ENCODE data around the gene LHB.
"Not testable (repeated sequence)": the region's sequence is repeated elsewhere in the genome, so short reads cannot be mapped to it uniquely, and the experiment has no call there.

The LHB gene

DNA sequence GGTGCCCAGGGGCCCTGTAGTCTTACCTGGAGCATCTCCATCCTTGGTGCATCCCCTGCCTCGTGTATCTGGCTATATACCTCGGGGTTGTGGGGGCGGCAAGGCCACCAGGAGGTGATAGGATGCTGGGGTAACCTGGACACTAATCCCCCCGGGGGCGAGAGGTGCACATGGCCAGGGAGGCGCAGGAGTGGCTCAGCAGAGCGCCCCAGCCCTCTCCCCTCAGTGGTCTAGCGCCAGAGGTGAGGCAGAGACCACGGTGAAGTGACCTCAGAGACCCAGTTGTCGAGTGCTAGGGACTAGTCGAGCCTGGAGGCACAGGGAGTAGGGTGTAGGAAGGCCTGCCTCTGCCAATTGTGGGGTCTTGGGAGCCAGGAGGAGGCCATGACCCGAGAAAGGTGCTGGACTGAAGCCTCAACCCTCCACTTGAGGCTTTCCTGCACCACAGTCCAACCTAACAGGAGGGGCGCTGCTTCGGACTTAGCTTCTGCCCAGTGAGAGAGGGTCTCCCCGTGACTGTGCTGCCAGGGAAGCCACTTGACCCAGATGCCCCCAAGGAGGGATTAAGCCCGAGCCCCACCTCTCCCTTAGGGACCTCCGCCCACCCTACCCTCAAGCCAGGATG, at the start of gene LHB:
LHB (minus strand) TSS at position 51 of the 625 bp plus-strand sequence; CDS start at position 41, 10 bp downstream.
- peaks cover 14% of the 10 kb centered on the region for H3K4me1 Mint-ChIP-seq (ENCODE audit: low read depth)
- H3K36me3 Mint-ChIP-seq (ENCODE audit: low read depth) = peaks cover 18% of the 10 kb centered on the region
- H3K27ac Mint-ChIP-seq = no peak within 1 kb of the TSS
- H3K27me3 Mint-ChIP-seq (ENCODE audit: low read depth) = peaks cover 30% of the 10 kb centered on the region
- peak within 1 kb of the TSS; percentile 85 for H3K4me3 Mint-ChIP-seq
- no peaks in the 10 kb centered on the region for H3K9me3 Mint-ChIP-seq

DNA sequence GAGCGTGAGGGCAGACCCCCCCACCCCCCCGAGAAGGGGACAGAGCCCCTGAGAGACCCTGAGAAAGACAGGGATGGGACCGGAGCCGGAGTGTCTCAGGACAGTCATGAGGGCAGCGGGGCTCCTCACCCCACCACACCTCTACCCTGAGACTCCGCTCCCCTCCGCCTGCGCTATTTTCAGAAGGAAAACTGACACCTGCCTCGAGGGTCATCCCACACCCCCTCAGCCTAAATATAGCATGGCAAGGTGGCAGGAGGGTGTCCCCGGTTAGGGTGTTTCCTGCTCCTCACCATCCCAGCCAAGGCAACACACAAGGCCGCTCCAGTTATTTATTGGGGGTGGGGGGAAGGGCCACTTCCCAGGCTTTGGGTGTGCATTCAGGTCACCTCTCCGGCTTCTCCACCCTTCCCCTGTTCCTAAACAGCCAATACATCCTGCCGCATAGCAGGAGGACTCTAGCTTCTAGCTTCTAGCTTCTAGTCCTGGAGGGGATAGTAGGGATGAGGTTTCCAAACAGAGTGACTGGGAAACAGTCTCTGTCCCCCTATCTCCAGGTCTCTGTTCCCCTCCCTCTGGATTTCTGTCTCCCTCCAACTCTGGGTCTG, 49.1 kb upstream of the LHB start:
- Mint-ChIP-seq H3K4me1 (ENCODE audit: low read depth) (no peaks in the 10 kb centered on the region), H3K36me3 (ENCODE audit: low read depth) (no peaks in the 10 kb centered on the region), H3K4me3 (no peak overlapping the region), H3K27ac (no peak overlapping the region), H3K9me3 (no peaks in the 10 kb centered on the region), H3K27me3 (ENCODE audit: low read depth) (peaks cover 73% of the 10 kb centered on the region)

DNA sequence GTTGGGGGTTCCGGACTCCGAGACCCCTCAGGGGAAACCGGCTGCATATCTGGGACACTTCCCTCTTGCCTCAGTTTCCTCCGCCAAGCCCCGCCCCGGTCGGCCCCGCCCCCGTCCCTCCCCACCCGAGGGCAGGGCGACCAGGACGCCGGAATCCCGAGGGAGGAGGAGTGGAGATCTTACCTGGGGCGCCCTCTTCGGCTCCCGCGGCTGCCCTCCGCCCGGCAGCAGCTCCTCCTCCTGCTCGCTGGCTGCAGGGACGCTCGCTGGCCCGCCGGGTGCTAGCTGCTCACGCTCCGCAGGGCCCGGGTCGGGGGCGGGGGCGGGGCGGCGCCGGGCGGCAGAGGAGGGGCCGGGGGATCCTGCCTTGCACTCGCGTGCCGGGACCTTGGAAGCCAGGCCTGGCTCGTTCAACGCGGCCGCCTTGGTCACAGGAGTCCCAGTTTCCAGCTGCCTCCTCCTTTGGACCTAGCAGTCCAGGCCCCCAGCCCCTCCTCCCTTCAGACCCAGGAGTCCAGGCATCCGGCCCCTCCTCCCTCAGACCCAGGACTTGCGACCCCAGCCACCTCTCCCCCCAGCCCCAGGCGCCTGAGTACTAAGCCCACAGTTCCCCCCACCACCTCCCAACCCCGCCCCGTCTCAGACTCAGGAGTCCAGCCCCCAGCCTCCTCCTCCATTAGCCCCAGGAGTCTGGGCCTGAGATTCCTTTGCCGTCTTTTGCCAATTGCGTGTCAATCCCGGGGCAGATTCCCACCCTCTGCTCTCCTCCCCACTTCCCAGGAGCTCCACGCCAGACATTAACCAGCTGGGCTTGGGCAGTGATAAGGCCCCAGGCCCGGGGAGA, 48.1 kb upstream of the LHB start, which contains the start of gene NTF4:
NTF4 (minus strand) TSS at position 51 of the 844 bp plus-strand sequence. CDS start 2,821 bp downstream, outside the sequence.
- H3K4me3 Mint-ChIP-seq = no peak within 1 kb of the TSS
- H3K4me1 Mint-ChIP-seq (ENCODE audit: low read depth) = no peaks in the 10 kb centered on the region
- no peaks in the 10 kb centered on the region for H3K9me3 Mint-ChIP-seq
- no peaks in the 10 kb centered on the region for H3K36me3 Mint-ChIP-seq (ENCODE audit: low read depth)
- peaks cover 69% of the 10 kb centered on the region for H3K27me3 Mint-ChIP-seq (ENCODE audit: low read depth)
- H3K27ac Mint-ChIP-seq = no peak within 1 kb of the TSS

DNA sequence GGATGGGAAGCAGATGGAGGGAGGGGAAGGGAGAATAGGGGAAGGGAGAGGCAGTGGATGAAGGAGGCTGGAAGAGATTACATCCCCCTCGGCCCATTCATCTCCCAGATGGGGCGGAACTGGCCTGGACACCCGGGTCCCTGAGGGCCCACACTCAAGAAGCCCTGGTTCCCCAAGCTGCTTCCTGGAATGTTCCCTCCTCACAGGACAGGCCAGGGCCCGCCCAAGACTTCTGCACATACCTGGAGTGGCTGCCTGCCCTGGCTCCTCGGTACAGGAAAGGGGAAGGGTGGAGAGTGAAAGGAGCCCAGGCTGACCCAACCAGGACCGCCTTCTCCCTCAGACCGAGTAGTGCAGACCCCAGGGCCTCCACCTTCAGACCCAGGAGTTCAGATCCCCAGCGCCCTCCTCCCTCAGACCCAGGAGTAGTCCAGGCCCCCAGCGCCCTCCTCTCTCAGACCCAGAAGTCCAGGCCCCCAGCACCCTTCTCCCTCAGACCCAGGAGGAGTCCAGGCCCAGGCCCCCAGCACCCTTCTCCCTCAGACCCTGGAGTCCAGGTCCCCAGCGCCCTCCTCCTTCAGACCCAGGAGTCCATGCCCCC, 47.2 kb upstream of the LHB start:
- Mint-ChIP-seq H3K27ac (no peak overlapping the region), H3K36me3 (ENCODE audit: low read depth) (no peaks in the 10 kb centered on the region), H3K27me3 (ENCODE audit: low read depth) (peaks cover 69% of the 10 kb centered on the region), H3K4me3 (no peak overlapping the region), H3K4me1 (ENCODE audit: low read depth) (no peaks in the 10 kb centered on the region), H3K9me3 (no peaks in the 10 kb centered on the region)

- H3K4me1 Mint-ChIP-seq (ENCODE audit: low read depth) = peaks cover 9% of the 10 kb centered on the region
- no peak overlapping the region for H3K27ac Mint-ChIP-seq
- no peaks in the 10 kb centered on the region for H3K9me3 Mint-ChIP-seq
- no peaks in the 10 kb centered on the region for H3K36me3 Mint-ChIP-seq (ENCODE audit: low read depth)
- no peak overlapping the region for H3K4me3 Mint-ChIP-seq
- H3K27me3 Mint-ChIP-seq (ENCODE audit: low read depth) = peaks cover 72% of the 10 kb centered on the region
Observed at GRCh38 chr19:49061445-49061844, 44.6 kb upstream of the LHB start.

- H3K27ac Mint-ChIP-seq = no peak overlapping the region
Observed at GRCh38 chr19:49061000-49061399, 44.1 kb upstream of the LHB start.

GRCh38 chr19:49059053-49059452, 42.2 kb upstream of the LHB start:
- Mint-ChIP-seq H3K27me3 (ENCODE audit: low read depth) (peaks cover 67% of the 10 kb centered on the region), H3K9me3 (no peaks in the 10 kb centered on the region), H3K27ac (no peak overlapping the region), H3K4me1 (ENCODE audit: low read depth) (peaks cover 12% of the 10 kb centered on the region), H3K36me3 (ENCODE audit: low read depth) (no peaks in the 10 kb centered on the region), H3K4me3 (no peak overlapping the region)

More at GRCh38 chr19:49061000-49061399, 44.1 kb upstream of the LHB start:
- Mint-ChIP-seq H3K4me3 (no peak overlapping the region), H3K36me3 (ENCODE audit: low read depth) (no peaks in the 10 kb centered on the region), H3K27me3 (ENCODE audit: low read depth) (peaks cover 72% of the 10 kb centered on the region), H3K9me3 (no peaks in the 10 kb centered on the region), H3K4me1 (ENCODE audit: low read depth) (peaks cover 12% of the 10 kb centered on the region)

DNA sequence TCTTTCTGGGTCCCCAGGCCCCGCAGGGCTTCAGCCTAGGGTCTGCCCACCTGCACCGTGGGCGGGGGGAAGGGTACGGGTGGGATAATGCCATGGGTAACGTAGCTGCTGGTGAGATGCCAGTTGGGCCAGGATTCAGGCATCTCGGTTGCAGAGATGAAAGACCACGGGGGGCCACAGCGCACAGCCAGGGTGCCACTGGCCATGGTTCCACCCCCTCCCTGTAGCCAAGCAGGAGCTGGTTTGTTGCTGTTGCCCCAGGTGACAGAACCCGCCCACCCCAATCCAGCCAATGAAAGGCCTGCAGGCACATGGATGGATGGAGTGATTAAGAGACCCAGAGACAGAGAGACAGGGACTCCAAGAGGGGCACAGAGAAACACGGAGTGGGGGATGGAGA, 41.7 kb upstream of the LHB start:
- H3K4me3 Mint-ChIP-seq = no peak overlapping the region
- H3K4me1 Mint-ChIP-seq (ENCODE audit: low read depth) = peaks cover 12% of the 10 kb centered on the region
- H3K27ac Mint-ChIP-seq = no peak overlapping the region
- no peaks in the 10 kb centered on the region for H3K9me3 Mint-ChIP-seq
- H3K27me3 Mint-ChIP-seq (ENCODE audit: low read depth) = peaks cover 63% of the 10 kb centered on the region
- no peaks in the 10 kb centered on the region for H3K36me3 Mint-ChIP-seq (ENCODE audit: low read depth)

DNA sequence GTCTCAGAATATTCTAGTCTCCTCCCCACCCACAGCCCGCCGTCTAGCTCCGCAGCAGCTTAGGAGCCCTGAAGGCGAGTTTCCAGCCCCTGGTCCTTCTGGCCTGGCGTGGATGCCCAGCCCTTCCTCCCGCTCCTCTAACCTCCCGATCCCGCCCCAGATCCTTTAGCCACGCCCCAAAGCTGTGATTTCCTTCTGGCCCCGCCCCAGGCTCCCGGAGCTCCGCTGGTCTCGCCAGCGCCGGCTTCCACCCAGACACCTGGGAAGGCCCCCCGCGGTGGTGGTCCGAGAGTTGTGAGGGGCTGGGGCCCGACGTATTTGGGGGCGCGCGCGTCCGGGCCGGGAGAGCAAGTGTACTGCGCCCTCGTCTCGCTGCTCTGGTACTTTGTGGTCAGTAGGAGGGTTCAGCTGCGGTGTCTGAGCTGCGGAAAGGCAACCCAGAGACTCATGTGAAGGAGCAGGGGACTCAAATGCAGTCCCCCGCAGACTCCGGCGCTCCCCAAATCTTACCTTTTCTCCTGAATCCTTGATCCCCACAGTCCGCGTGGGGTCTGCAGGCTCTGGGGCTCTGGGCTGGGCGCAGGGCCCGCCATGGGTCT, 40.8 kb upstream of the LHB start, which contains the start of gene CGB7:
CGB7 (minus strand) TSS at position 114 of the 599 bp plus-strand sequence. CDS start 2,374 bp downstream, outside the sequence.
- Mint-ChIP-seq H3K36me3 (ENCODE audit: low read depth) (no peaks in the 10 kb centered on the region), H3K9me3 (no peaks in the 10 kb centered on the region), H3K27ac (no peak within 1 kb of the TSS), H3K4me3 (peak within 1 kb of the TSS; percentile 74), H3K27me3 (ENCODE audit: low read depth) (peaks cover 56% of the 10 kb centered on the region), H3K4me1 (ENCODE audit: low read depth) (peaks cover 12% of the 10 kb centered on the region)

- not testable (repeated sequence) for H3K36me3 Mint-ChIP-seq (ENCODE audit: low read depth); H3K27ac Mint-ChIP-seq; H3K9me3 Mint-ChIP-seq
- peaks cover 56% of the 10 kb centered on the region for H3K27me3 Mint-ChIP-seq (ENCODE audit: low read depth)
- H3K4me1 Mint-ChIP-seq (ENCODE audit: low read depth) = peaks cover 12% of the 10 kb centered on the region
- peak overlapping the region; percentile 74 for H3K4me3 Mint-ChIP-seq
Observed at GRCh38 chr19:49056902-49057596, 40.2 kb upstream of the LHB start.

DNA sequence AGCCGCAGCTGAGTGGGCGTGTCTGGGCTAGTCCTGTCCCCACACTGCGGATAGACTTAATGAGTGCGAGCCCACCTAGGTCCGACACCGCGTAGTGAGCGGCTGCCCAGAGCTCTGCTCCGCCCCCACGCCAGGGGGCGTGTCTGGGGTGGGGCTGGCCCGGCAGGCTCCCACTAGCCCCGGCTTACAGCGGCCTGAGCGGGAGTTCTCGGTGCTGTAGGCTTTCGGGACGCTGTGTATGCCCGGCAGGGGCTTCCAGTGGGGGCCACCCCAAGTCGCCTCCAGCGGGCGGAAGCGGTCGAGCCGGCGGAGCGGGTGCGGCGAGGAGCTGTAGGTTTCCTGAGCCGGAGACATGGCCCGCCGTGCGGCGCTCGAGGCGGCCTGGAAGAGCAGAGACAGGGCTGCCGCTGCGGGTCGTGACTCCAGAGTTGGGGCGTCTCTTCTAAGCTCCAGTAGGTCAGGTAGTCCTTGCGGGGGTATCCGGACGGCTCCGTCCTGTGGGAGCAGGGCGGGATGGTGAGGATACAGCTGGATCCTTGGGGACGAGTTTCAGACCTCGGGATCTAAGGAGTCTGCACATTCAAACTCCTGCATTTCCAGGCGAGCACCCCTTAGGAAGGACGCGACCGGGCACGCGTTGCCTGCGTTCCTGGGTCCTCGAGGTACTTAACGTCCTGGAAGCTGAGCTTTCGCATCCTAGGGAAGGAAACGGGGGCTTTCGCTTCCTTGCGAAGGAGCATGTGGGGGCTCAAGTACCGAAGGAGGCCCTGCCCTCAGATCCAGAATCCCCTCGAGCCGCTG, 39.4 kb upstream of the LHB start:
- peak overlapping the region; percentile 74 for H3K4me3 Mint-ChIP-seq
- peaks cover 56% of the 10 kb centered on the region for H3K27me3 Mint-ChIP-seq (ENCODE audit: low read depth)

DNA sequence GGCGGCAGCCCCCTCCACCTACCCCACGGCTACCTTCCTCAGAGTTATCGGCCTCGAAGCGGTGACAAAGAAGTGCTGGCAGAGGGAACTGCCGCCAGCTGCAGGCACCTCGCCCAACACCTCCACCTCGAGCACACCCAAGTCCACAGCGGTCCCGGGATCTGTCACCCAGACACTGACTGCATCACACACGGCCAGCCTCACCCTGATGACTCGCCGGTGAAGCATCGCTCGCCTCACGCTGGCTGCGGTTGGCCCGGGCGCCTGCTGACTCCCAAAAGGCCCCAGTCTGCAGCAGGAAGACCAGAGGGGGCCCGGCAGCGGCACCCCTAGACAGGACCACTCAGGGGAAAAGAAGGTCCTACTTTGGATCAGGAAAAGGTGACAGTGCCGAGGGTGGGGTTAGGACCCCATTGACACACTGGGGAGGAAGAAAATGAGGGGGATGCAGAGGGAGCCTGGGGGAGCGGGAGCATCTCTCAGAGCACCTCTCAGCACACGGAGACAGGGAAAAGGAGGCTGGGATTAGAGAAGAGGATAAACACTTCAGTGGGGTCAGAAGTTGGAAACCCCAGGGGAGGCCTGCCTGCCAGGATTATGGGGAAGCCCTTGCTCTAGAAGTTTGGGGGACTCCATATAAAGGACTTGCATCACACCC, 33.6 kb upstream of the LHB start:
- not testable (repeated sequence) for H3K36me3 Mint-ChIP-seq (ENCODE audit: low read depth); H3K4me3 Mint-ChIP-seq; H3K27ac Mint-ChIP-seq; H3K4me1 Mint-ChIP-seq (ENCODE audit: low read depth); H3K27me3 Mint-ChIP-seq (ENCODE audit: low read depth); H3K9me3 Mint-ChIP-seq

More for the DNA sequence above, 39.4 kb upstream of the LHB start:
- H3K4me1 Mint-ChIP-seq (ENCODE audit: low read depth) = peaks cover 12% of the 10 kb centered on the region
- no peaks in the 10 kb centered on the region for H3K36me3 Mint-ChIP-seq (ENCODE audit: low read depth)
- no peaks in the 10 kb centered on the region for H3K9me3 Mint-ChIP-seq
- H3K27ac Mint-ChIP-seq = no peak overlapping the region

- not testable (repeated sequence) for H3K9me3 Mint-ChIP-seq; H3K36me3 Mint-ChIP-seq (ENCODE audit: low read depth); H3K27me3 Mint-ChIP-seq (ENCODE audit: low read depth); H3K4me3 Mint-ChIP-seq; H3K27ac Mint-ChIP-seq; H3K4me1 Mint-ChIP-seq (ENCODE audit: low read depth)
Observed at GRCh38 chr19:49049834-49050233, 32.9 kb upstream of the LHB start.
